Measurements from ENCODE around the gene MAP4K2. TPM values are rescaled to one million over a fixed set of nuclear protein-coding genes. Genes with fewer than 3 reads are reported as not detected.

The MAP4K2 gene
- total and polyA plus RNA-seq, 2 of the 13 experiments (the other 11 are each of a cell fraction or from before 2014, with no cell fraction given): 8.3 to 17.6 TPM

DNA sequence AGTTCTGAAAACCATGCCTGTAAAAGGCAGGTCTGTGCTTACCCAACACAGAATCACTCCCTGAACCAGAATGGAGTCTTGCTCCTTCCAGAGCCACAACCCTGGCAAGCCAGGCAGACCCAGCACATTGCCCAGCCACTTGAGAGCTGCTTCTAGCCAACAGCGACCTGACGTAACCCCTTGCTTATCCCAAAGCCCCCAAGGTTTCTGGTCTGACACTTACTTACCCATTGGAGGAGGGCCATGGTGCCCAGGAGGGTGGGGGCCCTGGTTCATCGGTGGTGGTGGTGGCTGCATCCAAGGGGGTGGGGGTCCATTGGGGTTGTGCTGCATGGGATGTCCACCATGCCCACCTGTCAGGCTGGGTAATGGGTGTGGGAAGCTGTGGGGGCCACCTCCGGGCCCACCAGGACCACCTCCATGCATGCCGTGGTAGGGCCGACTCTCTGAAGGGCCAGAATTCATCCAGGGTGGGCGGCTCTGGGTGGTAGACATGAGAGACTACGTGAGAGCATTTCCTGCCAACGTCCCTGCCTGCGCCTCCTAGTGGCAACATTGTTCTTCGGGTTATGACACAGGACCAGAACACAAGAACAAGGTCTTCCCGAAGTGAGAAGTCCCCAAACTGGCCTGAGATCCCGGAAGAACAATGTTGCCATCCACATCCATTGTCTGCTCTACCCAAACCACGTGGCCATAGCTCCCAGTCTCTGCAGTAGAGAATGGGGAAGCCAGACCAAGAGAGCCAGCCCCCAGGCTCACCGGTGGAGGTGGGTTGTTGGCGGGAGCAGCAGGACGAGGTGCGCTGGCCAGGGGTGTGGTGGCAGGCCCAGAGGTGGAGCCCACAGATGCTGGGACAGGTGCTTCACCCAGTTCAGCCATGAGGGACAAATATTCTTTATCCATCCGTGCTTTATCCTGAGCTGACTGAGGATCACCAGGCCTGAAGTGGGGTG is 35.4 kb downstream of the MAP4K2 start (continued):
- TF ChIP-seq AFF4 (CRISPR knock-in tag; IDR thresholded peaks at IDR 0.05): no peak
- TF ChIP-seq, protein P1, sequence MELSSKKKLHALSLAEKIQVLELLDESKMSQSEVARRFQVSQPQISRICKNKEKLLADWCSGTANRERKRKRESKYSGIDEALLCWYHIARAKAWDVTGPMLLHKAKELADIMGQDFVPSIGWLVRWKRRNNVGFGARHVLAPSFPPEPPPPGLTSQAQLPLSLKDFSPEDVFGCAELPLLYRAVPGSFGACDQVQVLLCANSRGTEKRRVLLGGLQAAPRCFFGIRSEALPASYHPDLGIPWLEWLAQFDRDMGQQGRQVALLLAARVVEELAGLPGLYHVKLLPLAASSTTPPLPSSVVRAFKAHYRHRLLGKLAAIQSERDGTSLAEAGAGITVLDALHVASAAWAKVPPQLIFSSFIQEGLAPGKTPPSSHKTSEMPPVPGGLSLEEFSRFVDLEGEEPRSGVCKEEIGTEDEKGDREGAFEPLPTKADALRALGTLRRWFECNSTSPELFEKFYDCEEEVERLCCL (CRISPR knock-in tag; IDR thresholded peaks at IDR 0.05; ENCODE audit: borderline replicate concordance): no peak
- no peak for TF ChIP-seq ZFP36 (IDR thresholded peaks at IDR 0.05; ENCODE audit: borderline replicate concordance, low read depth, low read length, partially characterized antibody)
- no peak for TF ChIP-seq NFYB (CRISPR knock-in tag; IDR thresholded peaks at IDR 0.05)
- TF ChIP-seq ZNF274 (CRISPR knock-in tag; IDR thresholded peaks at IDR 0.05): no peak
- no peak for TF ChIP-seq MXI1 (IDR thresholded peaks at IDR 0.05; ENCODE audit: borderline replicate concordance, low read depth, low read length)
- TF ChIP-seq ZNF232 (CRISPR knock-in tag; IDR thresholded peaks at IDR 0.05; ENCODE audit: borderline replicate concordance): no peak
- 0 out of 2 replicates have a peak, but pooled peaks have one; percentile 19 for TF ChIP-seq THAP11 (CRISPR knock-in tag; IDR thresholded peaks at IDR 0.05)
- TF ChIP-seq ZBTB7B (CRISPR knock-in tag; IDR thresholded peaks at IDR 0.05): no peak
- no peak for TF ChIP-seq REST (IDR thresholded peaks at IDR 0.05; ENCODE audit: borderline replicate concordance in 1 of 2, low read depth in 1 of 2, low read length in 2 of 2)
- 0 out of 2 replicates have a peak, but pooled peaks have one; percentile 44 for TF ChIP-seq PITX1 (CRISPR knock-in tag; IDR thresholded peaks at IDR 0.05)
- TF ChIP-seq ZNF772 (CRISPR knock-in tag; IDR thresholded peaks at IDR 0.05): no peak
- TF ChIP-seq, protein P2, sequence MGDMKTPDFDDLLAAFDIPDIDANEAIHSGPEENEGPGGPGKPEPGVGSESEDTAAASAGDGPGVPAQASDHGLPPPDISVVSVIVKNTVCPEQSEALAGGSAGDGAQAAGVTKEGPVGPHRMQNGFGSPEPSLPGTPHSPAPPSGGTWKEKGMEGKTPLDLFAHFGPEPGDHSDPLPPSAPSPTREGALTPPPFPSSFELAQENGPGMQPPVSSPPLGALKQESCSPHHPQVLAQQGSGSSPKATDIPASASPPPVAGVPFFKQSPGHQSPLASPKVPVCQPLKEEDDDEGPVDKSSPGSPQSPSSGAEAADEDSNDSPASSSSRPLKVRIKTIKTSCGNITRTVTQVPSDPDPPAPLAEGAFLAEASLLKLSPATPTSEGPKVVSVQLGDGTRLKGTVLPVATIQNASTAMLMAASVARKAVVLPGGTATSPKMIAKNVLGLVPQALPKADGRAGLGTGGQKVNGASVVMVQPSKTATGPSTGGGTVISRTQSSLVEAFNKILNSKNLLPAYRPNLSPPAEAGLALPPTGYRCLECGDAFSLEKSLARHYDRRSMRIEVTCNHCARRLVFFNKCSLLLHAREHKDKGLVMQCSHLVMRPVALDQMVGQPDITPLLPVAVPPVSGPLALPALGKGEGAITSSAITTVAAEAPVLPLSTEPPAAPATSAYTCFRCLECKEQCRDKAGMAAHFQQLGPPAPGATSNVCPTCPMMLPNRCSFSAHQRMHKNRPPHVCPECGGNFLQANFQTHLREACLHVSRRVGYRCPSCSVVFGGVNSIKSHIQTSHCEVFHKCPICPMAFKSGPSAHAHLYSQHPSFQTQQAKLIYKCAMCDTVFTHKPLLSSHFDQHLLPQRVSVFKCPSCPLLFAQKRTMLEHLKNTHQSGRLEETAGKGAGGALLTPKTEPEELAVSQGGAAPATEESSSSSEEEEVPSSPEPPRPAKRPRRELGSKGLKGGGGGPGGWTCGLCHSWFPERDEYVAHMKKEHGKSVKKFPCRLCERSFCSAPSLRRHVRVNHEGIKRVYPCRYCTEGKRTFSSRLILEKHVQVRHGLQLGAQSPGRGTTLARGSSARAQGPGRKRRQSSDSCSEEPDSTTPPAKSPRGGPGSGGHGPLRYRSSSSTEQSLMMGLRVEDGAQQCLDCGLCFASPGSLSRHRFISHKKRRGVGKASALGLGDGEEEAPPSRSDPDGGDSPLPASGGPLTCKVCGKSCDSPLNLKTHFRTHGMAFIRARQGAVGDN (CRISPR knock-in tag; IDR thresholded peaks at IDR 0.05): peak; percentile 44
